IMR-90 (cell line): Measurements from ENCODE around the gene INPP5F. TPM values are rescaled to one million over a fixed set of nuclear protein-coding genes. Genes with fewer than 3 reads are reported as not detected.

Experiments used
- ATAC-seq: fragments of 200-7000 bp; cut with Tn5 transposase; 2 replicates; pipeline ENCODE4 v1.9.1; 2020; ENCODE audit warnings: low read depth, mild to moderate bottlenecking, moderate library complexity
- BruUV-seq: library from RNA; stranded (reverse); fragments of 400-500 nt; replicated peaks from 2 replicates; lab custom pipeline; 2021; lab: Mats Ljungman, UMichigan
- CTCF ChIA-PET: fragments of 300-600 bp; formaldehyde crosslinking; extraction: SDS; loops from one replicate; lab custom pipeline; 2021; ENCODE audit warnings: antibody characterized with exemption; lab: Yijun Ruan, JAX
- POLR2A ChIA-PET: fragments of 300-600 bp; sonication (Branson Sonifier 250); formaldehyde crosslinking; loops from one replicate; lab custom pipeline; 2022; ENCODE audit warnings: antibody characterized with exemption; ENCODE audit not compliant: unreplicated experiment; lab: Charles Lee
- DNase-seq: peaks from one replicate; pipeline ENCODE4 v3.0.0; 2013
- H2AFZ ChIP-seq: replicated peaks from 2 replicates; pipeline ENCODE3; 2013; ENCODE audit warnings: low read length, mild to moderate bottlenecking; ENCODE audit not compliant: poor library complexity
- H2AK5ac ChIP-seq: 2 replicates; pipeline ENCODE4 v1.6.1; 2013; ENCODE audit warnings: low read depth, low read length, inconsistent platforms
- H2AK9ac ChIP-seq: replicated peaks from 2 replicates; pipeline ENCODE3; 2013; ENCODE audit warnings: mild to moderate bottlenecking, low read depth, low read length, moderate library complexity; ENCODE audit not compliant: poor library complexity
- H2BK120ac ChIP-seq: 2 replicates; pipeline ENCODE4 v1.6.1; 2013; ENCODE audit warnings: low read depth, low read length, inconsistent platforms
- H2BK15ac ChIP-seq: 3 replicates; pipeline ENCODE4 v1.6.1; 2013; ENCODE audit warnings: low read depth, low read length, inconsistent platforms
- H2BK20ac ChIP-seq: 2 replicates; pipeline ENCODE4 v1.6.1; 2013; ENCODE audit warnings: low read depth, mild to moderate bottlenecking, inconsistent platforms, low read length, moderate library complexity
- H2BK5ac ChIP-seq: 2 replicates; pipeline ENCODE4 v1.6.1; 2013; ENCODE audit warnings: mild to moderate bottlenecking, low read depth, low read length, inconsistent platforms; ENCODE audit not compliant: poor library complexity, severe bottlenecking
- H3K14ac ChIP-seq: replicated peaks from 2 replicates; pipeline ENCODE4 v1.6.1; 2013; ENCODE audit warnings: low read depth, low read length, inconsistent platforms
- H3K18ac ChIP-seq: 2 replicates; pipeline ENCODE4 v1.6.1; 2013; ENCODE audit warnings: low read depth, low read length, control low read depth
- H3K23ac ChIP-seq: 2 replicates; pipeline ENCODE4 v1.6.1; 2013; ENCODE audit warnings: low read depth, low read length, inconsistent platforms
- H3K27ac ChIP-seq: 2 replicates; pipeline ENCODE4 v1.5.1; 2013; ENCODE audit warnings: mild to moderate bottlenecking, control low read depth, low read length; ENCODE audit not compliant: insufficient read depth
- H3K27me3 ChIP-seq: 2 replicates; pipeline ENCODE4 v1.6.1; 2013; ENCODE audit warnings: low read length; ENCODE audit not compliant: control insufficient read depth, insufficient read depth
- H3K36me3 ChIP-seq: 2 replicates; pipeline ENCODE4 v1.6.1; 2013; ENCODE audit warnings: low read length, mixed read lengths; ENCODE audit not compliant: control insufficient read depth, insufficient read depth
- H3K4ac ChIP-seq: 2 replicates; pipeline ENCODE4 v1.6.1; 2013; ENCODE audit warnings: low read depth, low read length, inconsistent platforms
- H3K4me1 ChIP-seq: 2 replicates; pipeline ENCODE4 v1.6.1; 2013; ENCODE audit warnings: low read length, mixed read lengths; ENCODE audit not compliant: control insufficient read depth, insufficient read depth
- H3K4me2 ChIP-seq: 2 replicates; pipeline ENCODE4 v1.6.1; 2013; ENCODE audit warnings: low read depth, mild to moderate bottlenecking, control low read depth, low read length, moderate library complexity
- H3K4me3 ChIP-seq: 2 replicates; pipeline ENCODE4 v1.5.1; 2013; ENCODE audit warnings: low read depth, mild to moderate bottlenecking, control low read depth, low read length, moderate library complexity; ENCODE audit not compliant: insufficient read depth
- H3K56ac ChIP-seq: 2 replicates; pipeline ENCODE4 v1.6.1; 2013; ENCODE audit warnings: low read length, inconsistent platforms; ENCODE audit not compliant: insufficient read depth; ENCODE audit errors: extremely low read depth
- H3K79me1 ChIP-seq, 2 experiments: 2 replicates each; pipeline ENCODE4 v1.6.1; 2013; ENCODE audit warnings: low read length in 2 of 2, inconsistent platforms in 1 of 2, low read depth in 1 of 2
- H3K9ac ChIP-seq: 2 replicates; pipeline ENCODE4 v1.6.1; 2013; ENCODE audit warnings: low read depth, low read length, control low read depth
- H3K9me1 ChIP-seq: 2 replicates; pipeline ENCODE4 v1.6.1; 2013; ENCODE audit warnings: low read length, inconsistent platforms; ENCODE audit not compliant: insufficient read depth
- H3K9me3 ChIP-seq: 2 replicates; pipeline ENCODE4 v1.6.1; 2013; ENCODE audit warnings: low read length; ENCODE audit not compliant: control insufficient read depth, insufficient read depth
- H4K20me1 ChIP-seq: 2 replicates; pipeline ENCODE4 v1.6.1; 2013; ENCODE audit warnings: low read length, inconsistent platforms; ENCODE audit not compliant: insufficient read depth
- H4K5ac ChIP-seq: 2 replicates; pipeline ENCODE4 v1.6.1; 2013; ENCODE audit warnings: mild to moderate bottlenecking, low read depth, low read length, control low read depth
- H4K8ac ChIP-seq, 2 experiments: 2 replicates each; pipeline ENCODE4 v1.6.1; 2013; ENCODE audit warnings: low read depth in 2 of 2, low read length in 2 of 2, control low read depth in 1 of 2, inconsistent platforms in 1 of 2
- H4K91ac ChIP-seq: 2 replicates; pipeline ENCODE4 v1.6.1; 2013; ENCODE audit warnings: low read depth, low read length, inconsistent platforms; ENCODE audit not compliant: insufficient read depth
- POLR2A ChIP-seq: IDR thresholded peaks from 2 replicates; pipeline ENCODE4 v1.6.1; 2012; ENCODE audit warnings: mild to moderate bottlenecking, low read depth, low read length
- RFX5 ChIP-seq: IDR thresholded peaks from 2 replicates; pipeline ENCODE4 v1.8.0; 2012; ENCODE audit warnings: low read depth, mild to moderate bottlenecking, low read length, moderate library complexity
- WGBS, 2 experiments: methylation state at CpG; one replicate each; pipeline versions ENCODE4 v1.1.5 to v1.1.7; 2013; ENCODE audit warnings: missing lambda C conversion rate in 2 of 2; ENCODE audit not compliant: insufficient read length in 1 of 2; ENCODE audit errors: extremely low coverage in 2 of 2; 5-methylcytosine and 5-hydroxymethylcytosine counted together
- dilution Hi-C: fragments of 300-500 bp; cut with HindIII; formaldehyde crosslinking; loops from one replicate; pipeline ENCODE4 v1.14.3; 2018; ENCODE audit warnings: low sequenced_read_pairs; ENCODE audit not compliant: unreplicated experiment
- in situ Hi-C: fragments of 300-500 bp; cut with MboI; formaldehyde crosslinking; loops from 3 replicates; pipeline ENCODE4 v1.14.3; 2019; ENCODE audit warnings: low sequenced_read_pairs, inconsistent platforms, mixed read lengths
- intact Hi-C: fragments of 100-400 bp; cut with micrococcal nuclease; formaldehyde crosslinking; loops from 2 replicates; pipeline ENCODE4 v1.10.0; 2022
- polyA plus RNA-seq, 3 experiments: library from polyadenylated mRNA; depleted of rRNA; stranded (reverse); fragments of >200 nt; gene quantifications; 2 replicates each; pipeline ENCODE4 v1.2.3, GENCODE V29; 2012; ENCODE audit warnings: low replicate concordance in 1 of 3
- total RNA-seq: library from RNA; depleted of rRNA; stranded (reverse); fragments of >200 nt; gene quantifications from 2 replicates; pipeline ENCODE4 v1.2.3, GENCODE V29; 2012

Gene INPP5F
- total and polyA plus RNA-seq, 2 of the 4 experiments (the other 2 are of a cell fraction), result 19.0 to 29.6 TPM

DNA sequence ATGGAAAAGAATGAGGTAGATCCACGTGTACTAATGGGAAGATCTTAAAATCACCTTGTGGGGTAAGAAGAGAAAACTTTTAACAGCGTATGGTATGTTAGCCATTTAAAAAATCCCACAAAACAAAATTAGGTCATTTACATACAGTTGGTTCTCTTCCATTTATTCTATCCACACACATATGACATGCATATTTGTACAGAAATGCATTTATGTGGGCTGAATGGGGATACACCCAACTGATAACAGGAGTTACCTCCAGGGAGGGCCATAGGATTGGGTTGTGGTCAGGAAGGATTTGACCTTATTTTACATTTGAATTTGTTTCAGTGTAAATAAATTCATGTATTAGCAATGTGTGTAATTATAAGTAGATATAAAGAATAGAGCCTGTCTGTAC, 75.3 kb downstream of the INPP5F start:
- Histone ChIP-seq H2BK5ac (no peak overlapping the region), H3K27me3 (no peaks in the 10 kb centered on the region), H3K4me1 (no peaks in the 10 kb centered on the region; the same call in 1 of the 2 replicates), H3K23ac (no peak overlapping the region), H2AK9ac (no peak overlapping the region), H3K27ac (no peak overlapping the region), H2BK120ac (no peak overlapping the region), H2BK15ac (no peak overlapping the region), H3K9ac (no peak overlapping the region), H3K36me3 (no peaks in the 10 kb centered on the region), H4K8ac (no peak overlapping the region), H3K79me1 (no peaks in the 10 kb centered on the region), H3K18ac (no peak overlapping the region), H2BK20ac (no peak overlapping the region), H3K4me2 (no peak overlapping the region), H2AK5ac (no peak overlapping the region), H3K9me3 (no peaks in the 10 kb centered on the region), H4K91ac (no peak overlapping the region), H4K20me1 (no peaks in the 10 kb centered on the region), H3K4ac (no peak overlapping the region), H3K4me3 (no peak overlapping the region), H3K14ac (no peak overlapping the region), H4K5ac (no peak overlapping the region), H2AFZ (no peak overlapping the region), H3K9me1 (peaks cover 6% of the 10 kb centered on the region), H3K56ac (no peak overlapping the region)
- dilution Hi-C loops, result no loop called here
- no CpG with 5 or more reads among the region's 2 CpGs for WGBS, 2 experiments
- CTCF ChIA-PET, result no interaction called here
- intact Hi-C loops, result no loop called here
- TF ChIP-seq POLR2A (no peak), RFX5 (no peak)
- POLR2A ChIA-PET, result no interaction called here
- no peak for DNase-seq
- in situ Hi-C loops, result no loop called here
- no TSS peak for BruUV-seq
- no peak for ATAC-seq
